Lower leg skin (tissue), 3 donors: ENCODE measurements around the gene CASP10.

Experiments used
- POLR2A ChIP-seq, 2 donors: fragments of 450-650 bp; IDR thresholded peaks; one replicate each; pipeline ENCODE4 v1.6.1; 2016 to 2017; ENCODE audit warnings: antibody characterized with exemption in 2 of 2, mild to moderate bottlenecking in 1 of 2, moderate library complexity in 1 of 2
- TF ChIP-seq, protein P1 (sequence below), 3 donors: fragments of 450-650 bp; IDR thresholded peaks; one replicate each; pipeline ENCODE4 v1.5.1; 2016; ENCODE audit warnings: antibody characterized with exemption in 3 of 3, mild to moderate bottlenecking in 3 of 3, moderate library complexity in 2 of 3

DNA sequence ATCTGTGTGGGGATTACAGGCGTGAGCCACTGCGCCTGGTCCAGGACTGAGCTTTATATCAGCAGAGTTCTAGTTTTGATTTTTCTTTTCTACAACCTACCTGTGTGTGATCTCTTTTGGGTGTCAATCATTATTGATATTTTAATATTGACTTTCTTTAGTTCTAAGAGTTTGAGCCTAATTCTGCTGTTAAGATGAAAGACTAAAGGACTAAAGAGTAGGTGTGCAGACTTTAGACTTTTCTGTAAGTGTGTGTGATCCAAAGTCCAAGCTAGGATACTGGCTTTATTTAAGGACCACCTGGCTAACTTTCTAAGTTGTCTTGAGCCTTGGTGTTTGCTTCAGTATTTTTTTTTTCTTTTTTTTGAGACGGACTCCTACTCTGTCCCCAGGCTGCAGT is 12.4 kb downstream of the CASP10 start:
- TF ChIP-seq POLR2A (IDR thresholded peaks at IDR 0.05): no peak
- TF ChIP-seq, protein P1, sequence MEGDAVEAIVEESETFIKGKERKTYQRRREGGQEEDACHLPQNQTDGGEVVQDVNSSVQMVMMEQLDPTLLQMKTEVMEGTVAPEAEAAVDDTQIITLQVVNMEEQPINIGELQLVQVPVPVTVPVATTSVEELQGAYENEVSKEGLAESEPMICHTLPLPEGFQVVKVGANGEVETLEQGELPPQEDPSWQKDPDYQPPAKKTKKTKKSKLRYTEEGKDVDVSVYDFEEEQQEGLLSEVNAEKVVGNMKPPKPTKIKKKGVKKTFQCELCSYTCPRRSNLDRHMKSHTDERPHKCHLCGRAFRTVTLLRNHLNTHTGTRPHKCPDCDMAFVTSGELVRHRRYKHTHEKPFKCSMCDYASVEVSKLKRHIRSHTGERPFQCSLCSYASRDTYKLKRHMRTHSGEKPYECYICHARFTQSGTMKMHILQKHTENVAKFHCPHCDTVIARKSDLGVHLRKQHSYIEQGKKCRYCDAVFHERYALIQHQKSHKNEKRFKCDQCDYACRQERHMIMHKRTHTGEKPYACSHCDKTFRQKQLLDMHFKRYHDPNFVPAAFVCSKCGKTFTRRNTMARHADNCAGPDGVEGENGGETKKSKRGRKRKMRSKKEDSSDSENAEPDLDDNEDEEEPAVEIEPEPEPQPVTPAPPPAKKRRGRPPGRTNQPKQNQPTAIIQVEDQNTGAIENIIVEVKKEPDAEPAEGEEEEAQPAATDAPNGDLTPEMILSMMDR (IDR thresholded peaks at IDR 0.05): no peak
